ENCODE measurements around the gene CTSD.

The CTSD gene

GRCh38 chr11:1732418-1733008 lies 31.2 kb downstream of the CTSD start:
- H3K36me3 Mint-ChIP-seq = no peaks in the 10 kb centered on the region
- CTCF ChIA-PET = no interaction called here
- no peak overlapping the region for H3K4me3 Mint-ChIP-seq
- H3K27ac Mint-ChIP-seq = no peak overlapping the region
- peaks cover 24% of the 10 kb centered on the region for H3K4me1 Mint-ChIP-seq
- peaks cover 56% of the 10 kb centered on the region for H3K27me3 Mint-ChIP-seq
- peaks cover 29% of the 10 kb centered on the region for H3K9me3 Mint-ChIP-seq
- no peak for DNase-seq

DNA sequence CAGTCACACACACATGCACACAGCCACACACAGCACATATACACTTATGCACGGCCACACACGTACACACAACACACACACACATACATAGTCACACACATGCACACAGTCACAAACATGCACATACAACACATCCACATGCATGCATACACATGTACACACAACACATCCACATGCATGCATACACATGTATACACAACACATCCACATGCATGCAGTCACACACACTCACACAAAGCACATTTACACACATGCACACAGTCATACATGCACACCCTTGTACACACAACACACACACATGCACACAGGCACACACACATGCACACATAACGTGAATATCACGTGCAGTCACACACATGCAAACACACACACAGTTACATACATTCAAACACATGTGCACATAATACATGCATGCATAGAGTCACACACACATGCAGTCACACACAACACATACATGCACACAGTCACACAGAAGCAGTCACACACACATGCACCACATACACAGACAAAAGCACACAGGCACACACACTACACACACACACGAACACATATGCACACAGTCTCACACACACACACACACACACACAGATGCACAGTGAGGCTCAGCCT lies 32.2 kb downstream of the CTSD start:
- H3K4me1 Mint-ChIP-seq = peaks cover 24% of the 10 kb centered on the region
- CTCF ChIA-PET = no interaction called here
- H3K27ac Mint-ChIP-seq = no peak overlapping the region
- peaks cover 63% of the 10 kb centered on the region for H3K27me3 Mint-ChIP-seq
- peaks cover 21% of the 10 kb centered on the region for H3K9me3 Mint-ChIP-seq
- no peaks in the 10 kb centered on the region for H3K36me3 Mint-ChIP-seq
- no peak for DNase-seq
- no peak overlapping the region for H3K4me3 Mint-ChIP-seq

GRCh38 chr11:1730059-1730629 lies 33.6 kb downstream of the CTSD start:
- DNase-seq = no peak
- Mint-ChIP-seq H3K27me3 (peaks cover 59% of the 10 kb centered on the region), H3K9me3 (peaks cover 12% of the 10 kb centered on the region), H3K4me3 (no peak overlapping the region), H3K36me3 (no peaks in the 10 kb centered on the region), H3K27ac (no peak overlapping the region), H3K4me1 (peaks cover 24% of the 10 kb centered on the region)
- CTCF ChIA-PET = interaction anchor here (0.6 kb wide), 1 partner anchor 102 kb away, joined by 3 read pairs; no protein-coding TSS in a partner anchor

GRCh38 chr11:1729692-1730011 lies 34.1 kb downstream of the CTSD start:
- Mint-ChIP-seq H3K4me3 (no peak overlapping the region), H3K27me3 (peaks cover 60% of the 10 kb centered on the region), H3K4me1 (peaks cover 24% of the 10 kb centered on the region), H3K27ac (no peak overlapping the region), H3K36me3 (no peaks in the 10 kb centered on the region), H3K9me3 (peaks cover 12% of the 10 kb centered on the region)
- no peak for DNase-seq
- CTCF ChIA-PET = no interaction called here

DNA sequence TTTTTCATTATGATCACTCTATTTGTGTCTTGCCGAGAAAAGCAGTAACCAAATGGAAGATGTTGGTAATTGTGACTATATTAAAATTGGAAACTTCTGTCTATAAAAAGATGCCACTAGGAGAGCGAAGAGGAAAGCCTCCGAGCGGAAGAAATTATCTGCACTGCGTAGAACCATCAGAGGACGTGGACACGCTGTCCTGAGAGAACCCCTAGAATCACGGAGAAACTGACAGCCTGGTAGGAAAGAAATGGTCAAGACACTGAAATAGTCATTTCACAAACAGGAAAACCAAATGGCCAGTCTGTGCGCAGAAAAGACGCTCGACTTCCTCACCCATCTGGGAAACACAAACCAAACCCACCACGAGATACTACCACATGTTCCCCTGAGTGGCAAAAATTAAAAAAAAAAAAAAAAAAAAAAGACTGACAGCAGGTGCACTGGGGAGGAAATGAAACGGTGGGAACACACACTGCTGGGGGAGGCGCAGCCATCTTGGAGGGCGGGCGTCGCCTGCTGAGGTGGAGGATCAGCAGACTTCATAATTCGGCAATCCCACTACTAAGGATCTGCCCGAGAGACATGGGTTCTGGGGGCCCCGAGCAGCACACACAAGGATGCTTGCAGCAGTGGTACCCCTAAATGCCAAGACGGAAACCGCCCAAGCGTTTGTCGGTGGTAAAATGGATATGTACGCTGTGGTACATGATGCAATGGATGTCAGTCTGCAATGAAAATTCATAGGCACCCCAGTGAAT lies 34.6 kb downstream of the CTSD start:
- peaks cover 20% of the 10 kb centered on the region for H3K4me1 Mint-ChIP-seq
- no peak for DNase-seq
- peaks cover 12% of the 10 kb centered on the region for H3K9me3 Mint-ChIP-seq
- H3K36me3 Mint-ChIP-seq = no peaks in the 10 kb centered on the region
- no peak overlapping the region for H3K27ac Mint-ChIP-seq
- CTCF ChIA-PET = no interaction called here
- no peak overlapping the region for H3K4me3 Mint-ChIP-seq
- peaks cover 60% of the 10 kb centered on the region for H3K27me3 Mint-ChIP-seq

- no peak overlapping the region for H3K4me3 Mint-ChIP-seq
- peaks cover 16% of the 10 kb centered on the region for H3K4me1 Mint-ChIP-seq
- CTCF ChIA-PET = no interaction called here
- no peaks in the 10 kb centered on the region for H3K36me3 Mint-ChIP-seq
- peaks cover 57% of the 10 kb centered on the region for H3K27me3 Mint-ChIP-seq
- DNase-seq = no peak
- H3K9me3 Mint-ChIP-seq = peaks cover 12% of the 10 kb centered on the region
- no peak overlapping the region for H3K27ac Mint-ChIP-seq
Observed at GRCh38 chr11:1728301-1728700, 35.4 kb downstream of the CTSD start.

GRCh38 chr11:1727861-1728260 lies 35.9 kb downstream of the CTSD start:
- H3K9me3 Mint-ChIP-seq = peaks cover 12% of the 10 kb centered on the region
- peaks cover 16% of the 10 kb centered on the region for H3K4me1 Mint-ChIP-seq
- H3K36me3 Mint-ChIP-seq = no peaks in the 10 kb centered on the region
- no peak overlapping the region for H3K4me3 Mint-ChIP-seq
- no peak overlapping the region for H3K27ac Mint-ChIP-seq
- CTCF ChIA-PET = no interaction called here
- H3K27me3 Mint-ChIP-seq = peaks cover 56% of the 10 kb centered on the region
- DNase-seq = no peak

DNA sequence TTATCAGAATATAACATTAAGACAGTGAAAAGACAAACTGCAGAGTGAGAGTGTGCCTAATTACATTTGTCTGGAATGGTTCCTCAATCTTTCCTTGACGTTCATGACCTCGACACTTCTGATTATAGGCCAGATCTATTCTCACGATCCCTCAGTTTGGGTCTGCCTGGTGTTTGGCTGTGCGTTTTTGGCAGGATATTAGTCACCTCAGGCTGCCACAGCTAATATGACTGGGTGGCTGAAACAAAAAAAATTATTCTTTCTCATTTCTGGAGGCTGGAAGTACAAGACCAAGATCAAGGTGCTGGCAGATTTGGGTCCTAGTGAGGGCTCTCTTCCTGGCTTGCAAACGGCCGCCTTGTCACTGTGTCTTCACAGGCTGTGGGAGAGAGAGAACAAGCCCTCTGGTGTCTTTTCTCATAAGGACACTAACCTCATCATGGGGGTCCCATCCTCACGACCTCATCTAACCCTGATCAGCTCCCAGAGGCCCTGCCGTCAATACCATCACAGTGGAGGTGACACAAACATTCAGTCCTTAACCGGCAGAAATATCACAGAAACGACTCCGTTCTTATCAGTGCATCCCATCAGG lies 36.5 kb downstream of the CTSD start:
- Mint-ChIP-seq H3K27ac (no peak overlapping the region), H3K9me3 (peaks cover 12% of the 10 kb centered on the region), H3K36me3 (no peaks in the 10 kb centered on the region), H3K4me1 (peaks cover 16% of the 10 kb centered on the region), H3K4me3 (no peak overlapping the region), H3K27me3 (peaks cover 56% of the 10 kb centered on the region)
- CTCF ChIA-PET = no interaction called here
- no peak for DNase-seq

DNA sequence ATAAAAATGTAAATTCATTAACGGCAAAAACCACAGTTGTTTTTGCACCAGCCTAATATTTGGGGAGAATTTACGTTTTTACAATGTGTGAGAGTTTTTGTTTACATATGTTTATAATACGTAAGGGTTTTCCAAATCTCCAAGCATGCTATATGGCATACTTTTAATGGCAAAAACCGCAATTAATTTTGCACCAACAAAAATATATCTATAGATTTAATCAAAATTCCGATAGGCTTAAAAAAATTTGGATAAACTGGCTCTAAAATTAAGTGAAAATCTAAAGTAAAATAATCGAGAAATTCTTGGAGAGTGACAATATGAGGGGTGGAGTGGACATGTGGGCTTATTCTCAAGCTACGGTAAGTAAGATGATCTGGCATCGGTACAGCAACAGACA lies 43.9 kb downstream of the CTSD start:
- H3K27me3 Mint-ChIP-seq = peaks cover 23% of the 10 kb centered on the region
- no peaks in the 10 kb centered on the region for H3K4me1 Mint-ChIP-seq
- CTCF ChIA-PET = no interaction called here
- no peak overlapping the region for H3K4me3 Mint-ChIP-seq
- no peak for DNase-seq
- H3K27ac Mint-ChIP-seq = no peak overlapping the region
- H3K9me3 Mint-ChIP-seq = no peaks in the 10 kb centered on the region
- H3K36me3 Mint-ChIP-seq = no peaks in the 10 kb centered on the region

- H3K4me3 Mint-ChIP-seq = no peak overlapping the region
- CTCF ChIA-PET = no interaction called here
- H3K9me3 Mint-ChIP-seq = no peaks in the 10 kb centered on the region
- DNase-seq = no peak
- no peaks in the 10 kb centered on the region for H3K4me1 Mint-ChIP-seq
- no peak overlapping the region for H3K27ac Mint-ChIP-seq
- H3K36me3 Mint-ChIP-seq = no peaks in the 10 kb centered on the region
- H3K27me3 Mint-ChIP-seq = peaks cover 23% of the 10 kb centered on the region
Observed at GRCh38 chr11:1718326-1718725, 45.4 kb downstream of the CTSD start.

GRCh38 chr11:1717745-1718144 lies 46.0 kb downstream of the CTSD start:
- no peaks in the 10 kb centered on the region for H3K9me3 Mint-ChIP-seq
- no peaks in the 10 kb centered on the region for H3K4me1 Mint-ChIP-seq
- no peak for DNase-seq
- H3K27ac Mint-ChIP-seq = no peak overlapping the region
- no peaks in the 10 kb centered on the region for H3K36me3 Mint-ChIP-seq
- CTCF ChIA-PET = no interaction called here
- H3K27me3 Mint-ChIP-seq = peaks cover 22% of the 10 kb centered on the region
- no peak overlapping the region for H3K4me3 Mint-ChIP-seq

DNA sequence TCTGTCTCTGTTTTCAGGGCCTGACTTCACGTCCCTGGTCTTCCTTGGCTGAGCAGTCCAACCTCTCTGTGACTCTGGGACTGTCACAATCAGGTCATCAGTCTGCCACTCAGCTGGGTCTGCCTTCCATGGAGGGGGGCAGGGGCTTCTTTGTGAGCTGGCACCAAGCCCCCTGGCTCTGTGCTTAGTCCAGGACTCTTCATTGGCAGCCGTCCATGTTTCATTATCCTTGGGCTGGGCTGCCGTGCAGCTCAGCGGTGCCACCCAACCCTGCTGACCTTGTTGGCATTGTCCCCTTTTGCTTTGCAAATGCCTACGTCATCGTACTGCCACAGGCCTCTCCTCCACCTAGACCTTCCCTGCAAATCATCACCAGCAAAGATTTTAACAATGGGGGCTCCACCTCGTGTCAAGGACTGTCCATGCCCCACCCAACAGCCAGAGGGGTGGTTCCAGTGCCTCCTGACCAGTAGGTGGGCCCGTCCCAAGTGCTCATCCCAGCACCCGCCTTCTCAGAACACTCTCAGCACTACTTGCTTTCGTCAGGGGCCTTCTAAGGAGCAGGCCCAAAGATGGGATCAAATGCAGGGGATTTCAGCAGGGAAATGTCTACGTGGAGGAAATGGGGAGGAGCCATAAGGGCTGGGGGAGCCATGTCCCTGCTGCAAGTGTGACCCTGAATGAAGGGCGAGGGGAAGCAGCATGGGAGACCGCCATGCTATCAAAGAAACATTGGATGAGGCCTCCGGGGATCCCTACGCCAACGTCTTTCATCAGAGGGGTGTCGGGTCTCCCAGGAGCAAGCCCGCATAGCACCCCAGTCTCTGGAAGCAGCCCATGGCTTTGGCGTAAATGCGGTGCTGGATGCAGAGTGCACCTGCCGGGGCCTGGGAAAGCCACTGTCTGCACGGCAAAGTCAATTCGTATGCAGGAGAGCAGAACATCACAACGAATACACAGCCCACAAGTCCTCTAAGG lies 48.5 kb downstream of the CTSD start:
- DNase-seq = no peak
- no peaks in the 10 kb centered on the region for H3K36me3 Mint-ChIP-seq
- no peaks in the 10 kb centered on the region for H3K4me1 Mint-ChIP-seq
- H3K27ac Mint-ChIP-seq = no peak overlapping the region
- CTCF ChIA-PET = interaction anchor here (0.8 kb wide), 1 partner anchor 22 kb away, joined by 3 read pairs; no protein-coding TSS in a partner anchor
- H3K9me3 Mint-ChIP-seq = no peaks in the 10 kb centered on the region
- no peak overlapping the region for H3K4me3 Mint-ChIP-seq
- peaks cover 10% of the 10 kb centered on the region for H3K27me3 Mint-ChIP-seq

DNA sequence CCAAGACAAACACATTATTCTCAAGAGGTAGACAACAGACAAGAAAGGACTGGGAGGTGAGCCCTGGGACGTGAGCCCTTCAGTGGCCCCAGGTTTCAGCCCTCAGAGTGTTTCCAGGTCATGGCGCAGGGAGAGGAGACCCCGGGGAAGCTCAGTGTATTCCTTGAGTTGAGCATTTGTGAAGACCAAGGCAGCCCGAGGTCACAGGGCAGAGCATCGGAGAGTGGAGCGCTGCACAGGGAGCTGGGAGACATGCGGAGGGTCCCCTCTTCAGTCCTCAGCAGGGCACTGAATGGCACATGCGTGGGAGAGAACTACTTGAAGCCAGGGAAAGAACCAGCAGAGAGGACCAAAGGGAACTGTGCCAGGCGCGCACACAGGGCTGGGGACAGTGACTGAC lies 55.0 kb downstream of the CTSD start:
- no peak for DNase-seq
- Mint-ChIP-seq H3K9me3 (no peaks in the 10 kb centered on the region), H3K27ac (no peak overlapping the region), H3K4me1 (no peaks in the 10 kb centered on the region), H3K36me3 (no peaks in the 10 kb centered on the region), H3K4me3 (no peak overlapping the region), H3K27me3 (peaks cover 19% of the 10 kb centered on the region)
- CTCF ChIA-PET = interaction anchor here (1.0 to 4.7 kb wide), 2 partner anchors 63 to 124 kb away, joined by 5 to 39 read pairs; partner anchors contain the start of gene SYT8
